ENCODE measurements around the gene BTN1A1. TPM values are rescaled to one million over a fixed set of nuclear protein-coding genes. Genes with fewer than 3 reads are reported as not detected.

The BTN1A1 gene
- polyA plus RNA-seq, 1 experiment: not detected

- no peak for DNase-seq (ENCODE audit: low read depth)
- Histone ChIP-seq H3K27me3 (ENCODE audit: control insufficient read depth, insufficient read depth, low read length) (no peaks in the 10 kb centered on the region), H3K36me3 (ENCODE audit: control insufficient read depth, insufficient read depth, low read length) (no peaks in the 10 kb centered on the region), H3K4me3 (ENCODE audit: low read depth, low read length) (peak overlapping the region; percentile 38; the same call in 1 of the 2 replicates)
- POLR2A ChIA-PET: interaction anchor here (0.8 kb wide), 1 partner anchor 305 kb away, joined by 3 read pairs; a partner anchor contains a TSS
- CTCF ChIA-PET: interaction anchor here (0.6 to 2.4 kb wide), 6 partner anchors 13 to 214 kb away, joined by 3 to 11 read pairs (median 5); partner anchors contain the start of gene HMGN4
- no peak for TF ChIP-seq CTCF (IDR thresholded peaks at IDR 0.05; ENCODE audit: insufficient read depth, low read depth, low read length)
Measured at GRCh38 chr6:26555505-26556262, 55.6 kb downstream of the BTN1A1 start.

GRCh38 chr6:26556263-26557070 lies 56.4 kb downstream of the BTN1A1 start:
- ChIA-PET POLR2A (interaction anchor here (0.6 to 0.8 kb wide), 2 partner anchors 306 to 373 kb away, joined by 3 read pairs; a partner anchor contains a TSS), CTCF (interaction anchor here (1.0 to 1.3 kb wide), 5 partner anchors 10 to 215 kb away, joined by 3 to 11 read pairs (median 4); no protein-coding TSS in a partner anchor)
- no peak overlapping the region for H3K4me3 ChIP-seq (ENCODE audit: low read depth, low read length)
- no peaks in the 10 kb centered on the region for H3K27me3 ChIP-seq (ENCODE audit: control insufficient read depth, insufficient read depth, low read length)
- TF ChIP-seq CTCF (IDR thresholded peaks at IDR 0.05; ENCODE audit: insufficient read depth, low read depth, low read length): no peak
- H3K36me3 ChIP-seq (ENCODE audit: control insufficient read depth, insufficient read depth, low read length): no peaks in the 10 kb centered on the region
- no peak for DNase-seq (ENCODE audit: low read depth)

Small RNAs within 50 kb of the gene (small RNA-seq; reads per million reads assigned to genes)
- gene RNU6-502P (ENCODE audit: insufficient read length, low read depth, low replicate concordance): not detected

Other genes starting within 250 kb of the BTN1A1 start
- 30.0 and 34.7 TPM in 2 replicates for gene BTN3A2, start 135.1 kb upstream of the BTN1A1 start, polyA plus RNA-seq (2011; rRNA removed)
- gene BTN2A2, start 117.2 kb upstream of the BTN1A1 start, polyA plus RNA-seq (2011; rRNA removed): 11.0 and 14.3 TPM in 2 replicates
- gene BTN3A1, start 98.0 kb upstream of the BTN1A1 start, polyA plus RNA-seq (2011; rRNA removed): 17.3 and 18.4 TPM in 2 replicates
- 13.7 and 15.2 TPM in 2 replicates for gene BTN3A3, start 59.8 kb upstream of the BTN1A1 start, polyA plus RNA-seq (2011; rRNA removed)
- 30.4 and 34.7 TPM in 2 replicates for gene BTN2A1, start 42.3 kb upstream of the BTN1A1 start, polyA plus RNA-seq (2011; rRNA removed)
- 41.4 and 60.9 TPM in 2 replicates for gene HMGN4, start 38.1 kb downstream of the BTN1A1 start, polyA plus RNA-seq (2011; rRNA removed)
- gene ABT1, start 96.7 kb downstream of the BTN1A1 start, polyA plus RNA-seq (2011; rRNA removed): 16.1 and 18.4 TPM in 2 replicates
- gene ZNF322, start 159.4 kb downstream of the BTN1A1 start, polyA plus RNA-seq (2011; rRNA removed): 13.5 and 13.9 TPM in 2 replicates